ENCODE measurements around the gene SCUBE3. TPM values are rescaled to one million over a fixed set of nuclear protein-coding genes. Genes with fewer than 3 reads are reported as not detected.

Gene SCUBE3
- total and polyA plus RNA-seq, 2 experiments from 2014 or later, result 24.0 to 31.5 TPM

GRCh38 chr6:35283361-35283760, 69.6 kb downstream of the SCUBE3 start:
- Histone ChIP-seq H3K27ac (no peak overlapping the region), H3K9ac (no peak overlapping the region), H3K79me2 (ENCODE audit: insufficient read depth) (no peaks in the 10 kb centered on the region), H3K4me2 (ENCODE audit: unreplicated experiment) (no peak overlapping the region), H3K4me1 (ENCODE audit: insufficient read depth) (0 out of 2 replicates have a peak, but pooled peaks cover 5% of the 10 kb centered on the region), H3K36me3 (ENCODE audit: low read depth) (0 out of 2 replicates have a peak, but pooled peaks cover 7% of the 10 kb centered on the region), H3K4me3 (no peak overlapping the region), H4K20me1 (ENCODE audit: insufficient read depth) (no peaks in the 10 kb centered on the region), H3F3A (ENCODE audit: insufficient read depth) (peaks cover 11% of the 10 kb centered on the region; the same call in 1 of the 2 replicates), H3K27me3 (replicated peaks; ENCODE audit: insufficient read depth) (no peaks in the 10 kb centered on the region), H3K9me2 (ENCODE audit: insufficient read depth) (no peaks in the 10 kb centered on the region), H3K9me3 (ENCODE audit: low read depth) (no peaks in the 10 kb centered on the region), H2AFZ (no peak overlapping the region)
- in situ Hi-C loops (cut with MboI), result no loop called here
- WGBS, 2 experiments (ENCODE audit: low coverage in 1 of 2, low lambda C conversion rate in 2 of 2, missing lambda C conversion rate in 2 of 2), result 87 to 94% methylated on average over 2 of the region's 2 CpGs
- no peak for DNase-seq
- no peak for TF ChIP-seq EZH2 (IDR thresholded peaks at IDR 0.05; ENCODE audit: insufficient read depth, poor library complexity, severe bottlenecking)
- no peak for TF ChIP-seq EZH2phosphoT487 (IDR thresholded peaks at IDR 0.05; ENCODE audit: insufficient read depth, low read depth)

- in situ Hi-C loops (cut with MboI), result no loop called here
- Histone ChIP-seq H3K4me3 (no peak overlapping the region), H3F3A (ENCODE audit: insufficient read depth) (peaks cover 11% of the 10 kb centered on the region; the same call in 1 of the 2 replicates), H3K9ac (no peak overlapping the region), H2AFZ (no peak overlapping the region), H3K79me2 (ENCODE audit: insufficient read depth) (no peaks in the 10 kb centered on the region), H3K9me2 (ENCODE audit: insufficient read depth) (no peaks in the 10 kb centered on the region), H3K27me3 (replicated peaks; ENCODE audit: insufficient read depth) (no peaks in the 10 kb centered on the region), H3K27ac (no peak overlapping the region), H3K4me2 (ENCODE audit: unreplicated experiment) (no peak overlapping the region), H3K4me1 (ENCODE audit: insufficient read depth) (0 out of 2 replicates have a peak, but pooled peaks cover 5% of the 10 kb centered on the region), H3K36me3 (ENCODE audit: low read depth) (peaks cover 8% of the 10 kb centered on the region; the same call in 1 of the 2 replicates), H4K20me1 (ENCODE audit: insufficient read depth) (no peaks in the 10 kb centered on the region), H3K9me3 (ENCODE audit: low read depth) (no peaks in the 10 kb centered on the region)
- WGBS, 2 experiments (ENCODE audit: low coverage in 1 of 2, low lambda C conversion rate in 2 of 2, missing lambda C conversion rate in 2 of 2), result 76 to 83% methylated on average over 12 of the region's 12 CpGs
- DNase-seq, result peak; percentile 73
- TF ChIP-seq EZH2phosphoT487 (IDR thresholded peaks at IDR 0.05; ENCODE audit: insufficient read depth, low read depth), result no peak
- TF ChIP-seq EZH2 (IDR thresholded peaks at IDR 0.05; ENCODE audit: insufficient read depth, poor library complexity, severe bottlenecking), result no peak
These were observed 74.1 kb downstream of the SCUBE3 start for GRCh38 chr6:35287671-35288396.

GRCh38 chr6:35288834-35289233, 75.1 kb downstream of the SCUBE3 start:
- 74 to 75% methylated on average over 4 of the region's 4 CpGs for WGBS, 2 experiments (ENCODE audit: low coverage in 1 of 2, low lambda C conversion rate in 2 of 2, missing lambda C conversion rate in 2 of 2)
- H4K20me1 ChIP-seq (ENCODE audit: insufficient read depth), result no peaks in the 10 kb centered on the region
- H2AFZ ChIP-seq, result no peak overlapping the region
- no peak overlapping the region for H3K4me2 ChIP-seq (ENCODE audit: unreplicated experiment)
- peaks cover 8% of the 10 kb centered on the region; the same call in 1 of the 2 replicates for H3K36me3 ChIP-seq (ENCODE audit: low read depth)
- no peak overlapping the region for H3K9ac ChIP-seq
- no peaks in the 10 kb centered on the region for H3K9me3 ChIP-seq (ENCODE audit: low read depth)
- no peaks in the 10 kb centered on the region for H3K27me3 ChIP-seq (replicated peaks; ENCODE audit: insufficient read depth)
- no peak overlapping the region for H3K27ac ChIP-seq
- H3K4me1 ChIP-seq (ENCODE audit: insufficient read depth), result 0 out of 2 replicates have a peak, but pooled peaks cover 5% of the 10 kb centered on the region
- in situ Hi-C loops (cut with MboI), result no loop called here
- no peak for DNase-seq
- H3F3A ChIP-seq (ENCODE audit: insufficient read depth), result peaks cover 11% of the 10 kb centered on the region; the same call in 1 of the 2 replicates
- H3K4me3 ChIP-seq, result no peak overlapping the region
- no peak for TF ChIP-seq EZH2 (IDR thresholded peaks at IDR 0.05; ENCODE audit: insufficient read depth, poor library complexity, severe bottlenecking)
- no peak for TF ChIP-seq EZH2phosphoT487 (IDR thresholded peaks at IDR 0.05; ENCODE audit: insufficient read depth, low read depth)
- no peaks in the 10 kb centered on the region for H3K9me2 ChIP-seq (ENCODE audit: insufficient read depth)
- no peaks in the 10 kb centered on the region for H3K79me2 ChIP-seq (ENCODE audit: insufficient read depth)

- 98 to 99% methylated on average over 13 of the region's 13 CpGs for WGBS, 2 experiments (ENCODE audit: low coverage in 1 of 2, low lambda C conversion rate in 2 of 2, missing lambda C conversion rate in 2 of 2)
- no peaks in the 10 kb centered on the region for H3K79me2 ChIP-seq (ENCODE audit: insufficient read depth)
- no peak for TF ChIP-seq EZH2phosphoT487 (IDR thresholded peaks at IDR 0.05; ENCODE audit: insufficient read depth, low read depth)
- no peak for TF ChIP-seq EZH2 (IDR thresholded peaks at IDR 0.05; ENCODE audit: insufficient read depth, poor library complexity, severe bottlenecking)
- no peaks in the 10 kb centered on the region for H3K27me3 ChIP-seq (replicated peaks; ENCODE audit: insufficient read depth)
- no peaks in the 10 kb centered on the region for H3K9me3 ChIP-seq (ENCODE audit: low read depth)
- H3K27ac ChIP-seq, result no peak overlapping the region
- no peak overlapping the region for H3K9ac ChIP-seq
- H3F3A ChIP-seq (ENCODE audit: insufficient read depth), result peaks cover 11% of the 10 kb centered on the region; the same call in 1 of the 2 replicates
- H3K4me3 ChIP-seq, result no peak overlapping the region
- H3K4me2 ChIP-seq (ENCODE audit: unreplicated experiment), result no peak overlapping the region
- DNase-seq, result no peak
- H3K4me1 ChIP-seq (ENCODE audit: insufficient read depth), result 0 out of 2 replicates have a peak, but pooled peaks cover 5% of the 10 kb centered on the region
- in situ Hi-C loops (cut with MboI), result no loop called here
- no peaks in the 10 kb centered on the region for H3K9me2 ChIP-seq (ENCODE audit: insufficient read depth)
- H3K36me3 ChIP-seq (ENCODE audit: low read depth), result peaks cover 12% of the 10 kb centered on the region; the same call in 1 of the 2 replicates
- H4K20me1 ChIP-seq (ENCODE audit: insufficient read depth), result no peaks in the 10 kb centered on the region
- no peak overlapping the region for H2AFZ ChIP-seq
These were observed 77.7 kb downstream of the SCUBE3 start for GRCh38 chr6:35291491-35291890.

Measured in GM23248 (cell line).